SK-N-SH treated with all-trans-retinoic acid at 6 μM for 48 hours (cell line): ENCODE results near the gene AGPS.

Experiments
- ARNTL ChIP-seq: fragments of 450-650 bp; formaldehyde crosslinking; IDR thresholded peaks from 2 replicates; pipeline ENCODE4 v1.5.0; 2020; ENCODE audit warnings: low read depth, mild to moderate bottlenecking, moderate library complexity, borderline replicate concordance
- BACH2 ChIP-seq: fragments of 250-450 bp; sonication (Bioruptor Pico); IDR thresholded peaks from 2 replicates; pipeline ENCODE4 v1.9.0; 2021; ENCODE audit warnings: mild to moderate bottlenecking, borderline replicate concordance
- CREB5 ChIP-seq: fragments of 250-450 bp; sonication (Bioruptor Pico); IDR thresholded peaks from 2 replicates; pipeline ENCODE4 v1.5.1; 2020; ENCODE audit warnings: low read depth, mild to moderate bottlenecking, moderate library complexity
- CSDC2 ChIP-seq: fragments of 250-450 bp; sonication (Bioruptor Pico); IDR thresholded peaks from 2 replicates; pipeline ENCODE4 v1.5.0; 2020; ENCODE audit warnings: mild to moderate bottlenecking, moderate library complexity
- GLIS3 ChIP-seq: fragments of 250-450 bp; sonication (Bioruptor Pico); IDR thresholded peaks from 2 replicates; pipeline ENCODE4 v1.5.0; 2020; ENCODE audit warnings: mild to moderate bottlenecking, moderate library complexity
- RARB ChIP-seq: fragments of 250-450 bp; sonication (Bioruptor Pico); IDR thresholded peaks from 2 replicates; pipeline ENCODE4 v1.8.0; 2021; ENCODE audit warnings: mild to moderate bottlenecking, moderate library complexity
- TOX ChIP-seq: fragments of 250-450 bp; sonication (Bioruptor Pico); IDR thresholded peaks from 2 replicates; pipeline ENCODE4 v1.8.0; 2021; ENCODE audit warnings: mild to moderate bottlenecking, moderate library complexity, borderline replicate concordance
- ZFP3 ChIP-seq: fragments of 250-450 bp; sonication (Bioruptor Pico); IDR thresholded peaks from 2 replicates; pipeline ENCODE4 v1.5.0; 2020; ENCODE audit warnings: mild to moderate bottlenecking, moderate library complexity
- ZFP30 ChIP-seq: fragments of 450-650 bp; formaldehyde crosslinking; IDR thresholded peaks from 2 replicates; pipeline ENCODE4 v1.5.0; 2022; ENCODE audit warnings: mild to moderate bottlenecking, moderate library complexity
- TF ChIP-seq, protein P1 (sequence below): fragments of 250-450 bp; sonication (Bioruptor Pico); IDR thresholded peaks from 2 replicates; pipeline ENCODE4 v1.8.0; 2021; ENCODE audit warnings: low read depth, mild to moderate bottlenecking, moderate library complexity, borderline replicate concordance
- TF ChIP-seq, protein P2 (sequence below): fragments of 250-450 bp; sonication (Bioruptor Pico); IDR thresholded peaks from 2 replicates; pipeline ENCODE4 v1.5.0; 2020; ENCODE audit warnings: mild to moderate bottlenecking, moderate library complexity
- TF ChIP-seq, protein P3 (sequence below): fragments of 250-450 bp; sonication (Bioruptor Pico); IDR thresholded peaks from 2 replicates; pipeline ENCODE4 v1.8.0; 2020; ENCODE audit warnings: mild to moderate bottlenecking, moderate library complexity, borderline replicate concordance
- TF ChIP-seq, protein P4 (sequence below): fragments of 250-450 bp; sonication (Bioruptor Pico); IDR thresholded peaks from 2 replicates; pipeline ENCODE4 v1.5.1; 2021; ENCODE audit warnings: mild to moderate bottlenecking, moderate library complexity

DNA sequence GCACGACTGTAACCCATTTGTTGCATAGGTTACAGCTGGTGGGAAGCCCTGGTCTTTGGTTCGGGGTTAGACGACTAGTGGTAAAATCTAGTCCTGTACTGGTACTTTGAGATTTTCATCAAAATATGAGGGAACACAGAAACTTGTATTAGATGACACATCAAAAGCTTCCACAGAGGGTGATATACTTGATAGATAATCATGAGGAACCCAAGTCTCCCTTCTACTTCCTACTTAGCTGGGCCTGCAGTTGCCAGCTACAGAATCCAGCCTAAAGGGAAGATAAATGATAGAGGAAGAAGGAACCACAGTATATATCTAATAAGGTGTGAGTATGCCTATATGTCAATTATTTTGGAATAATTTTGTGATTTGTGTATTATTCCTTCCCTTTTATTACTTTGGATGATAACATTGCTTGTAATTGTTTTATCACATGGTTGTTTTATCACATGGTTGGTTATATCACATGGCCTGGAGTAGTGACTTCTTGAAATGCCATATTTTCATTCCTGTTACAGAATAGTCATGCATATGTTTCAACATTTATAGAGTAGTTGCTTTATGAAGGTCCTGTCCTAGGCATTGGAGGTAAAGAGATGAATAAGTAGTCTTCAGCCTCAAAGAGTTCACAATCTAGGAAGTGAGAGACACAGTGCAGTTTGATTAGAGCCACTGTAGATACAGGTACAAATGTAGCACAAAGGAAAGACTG is 2.9 kb downstream of the AGPS start:
- TF ChIP-seq, protein P1, sequence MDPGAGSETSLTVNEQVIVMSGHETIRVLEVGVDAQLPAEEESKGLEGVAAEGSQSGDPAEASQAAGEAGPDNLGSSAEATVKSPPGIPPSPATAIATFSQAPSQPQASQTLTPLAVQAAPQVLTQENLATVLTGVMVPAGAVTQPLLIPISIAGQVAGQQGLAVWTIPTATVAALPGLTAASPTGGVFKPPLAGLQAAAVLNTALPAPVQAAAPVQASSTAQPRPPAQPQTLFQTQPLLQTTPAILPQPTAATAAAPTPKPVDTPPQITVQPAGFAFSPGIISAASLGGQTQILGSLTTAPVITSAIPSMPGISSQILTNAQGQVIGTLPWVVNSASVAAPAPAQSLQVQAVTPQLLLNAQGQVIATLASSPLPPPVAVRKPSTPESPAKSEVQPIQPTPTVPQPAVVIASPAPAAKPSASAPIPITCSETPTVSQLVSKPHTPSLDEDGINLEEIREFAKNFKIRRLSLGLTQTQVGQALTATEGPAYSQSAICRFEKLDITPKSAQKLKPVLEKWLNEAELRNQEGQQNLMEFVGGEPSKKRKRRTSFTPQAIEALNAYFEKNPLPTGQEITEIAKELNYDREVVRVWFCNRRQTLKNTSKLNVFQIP, result no peak
- TF ChIP-seq BACH2 (CRISPR knock-in tag) (no peak), GLIS3 (CRISPR knock-in tag) (no peak), ZFP30 (CRISPR knock-in tag) (no peak), ZFP3 (no peak), ARNTL (CRISPR knock-in tag) (no peak), RARB (CRISPR knock-in tag) (no peak), CREB5 (CRISPR knock-in tag) (no peak), TOX (CRISPR knock-in tag) (no peak), CSDC2 (CRISPR knock-in tag) (no peak)
- TF ChIP-seq, protein P2, sequence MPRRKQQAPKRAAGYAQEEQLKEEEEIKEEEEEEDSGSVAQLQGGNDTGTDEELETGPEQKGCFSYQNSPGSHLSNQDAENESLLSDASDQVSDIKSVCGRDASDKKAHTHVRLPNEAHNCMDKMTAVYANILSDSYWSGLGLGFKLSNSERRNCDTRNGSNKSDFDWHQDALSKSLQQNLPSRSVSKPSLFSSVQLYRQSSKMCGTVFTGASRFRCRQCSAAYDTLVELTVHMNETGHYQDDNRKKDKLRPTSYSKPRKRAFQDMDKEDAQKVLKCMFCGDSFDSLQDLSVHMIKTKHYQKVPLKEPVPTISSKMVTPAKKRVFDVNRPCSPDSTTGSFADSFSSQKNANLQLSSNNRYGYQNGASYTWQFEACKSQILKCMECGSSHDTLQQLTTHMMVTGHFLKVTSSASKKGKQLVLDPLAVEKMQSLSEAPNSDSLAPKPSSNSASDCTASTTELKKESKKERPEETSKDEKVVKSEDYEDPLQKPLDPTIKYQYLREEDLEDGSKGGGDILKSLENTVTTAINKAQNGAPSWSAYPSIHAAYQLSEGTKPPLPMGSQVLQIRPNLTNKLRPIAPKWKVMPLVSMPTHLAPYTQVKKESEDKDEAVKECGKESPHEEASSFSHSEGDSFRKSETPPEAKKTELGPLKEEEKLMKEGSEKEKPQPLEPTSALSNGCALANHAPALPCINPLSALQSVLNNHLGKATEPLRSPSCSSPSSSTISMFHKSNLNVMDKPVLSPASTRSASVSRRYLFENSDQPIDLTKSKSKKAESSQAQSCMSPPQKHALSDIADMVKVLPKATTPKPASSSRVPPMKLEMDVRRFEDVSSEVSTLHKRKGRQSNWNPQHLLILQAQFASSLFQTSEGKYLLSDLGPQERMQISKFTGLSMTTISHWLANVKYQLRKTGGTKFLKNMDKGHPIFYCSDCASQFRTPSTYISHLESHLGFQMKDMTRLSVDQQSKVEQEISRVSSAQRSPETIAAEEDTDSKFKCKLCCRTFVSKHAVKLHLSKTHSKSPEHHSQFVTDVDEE, result no peak
- TF ChIP-seq, protein P3, sequence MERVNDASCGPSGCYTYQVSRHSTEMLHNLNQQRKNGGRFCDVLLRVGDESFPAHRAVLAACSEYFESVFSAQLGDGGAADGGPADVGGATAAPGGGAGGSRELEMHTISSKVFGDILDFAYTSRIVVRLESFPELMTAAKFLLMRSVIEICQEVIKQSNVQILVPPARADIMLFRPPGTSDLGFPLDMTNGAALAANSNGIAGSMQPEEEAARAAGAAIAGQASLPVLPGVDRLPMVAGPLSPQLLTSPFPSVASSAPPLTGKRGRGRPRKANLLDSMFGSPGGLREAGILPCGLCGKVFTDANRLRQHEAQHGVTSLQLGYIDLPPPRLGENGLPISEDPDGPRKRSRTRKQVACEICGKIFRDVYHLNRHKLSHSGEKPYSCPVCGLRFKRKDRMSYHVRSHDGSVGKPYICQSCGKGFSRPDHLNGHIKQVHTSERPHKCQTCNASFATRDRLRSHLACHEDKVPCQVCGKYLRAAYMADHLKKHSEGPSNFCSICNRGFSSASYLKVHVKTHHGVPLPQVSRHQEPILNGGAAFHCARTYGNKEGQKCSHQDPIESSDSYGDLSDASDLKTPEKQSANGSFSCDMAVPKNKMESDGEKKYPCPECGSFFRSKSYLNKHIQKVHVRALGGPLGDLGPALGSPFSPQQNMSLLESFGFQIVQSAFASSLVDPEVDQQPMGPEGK, result no peak
- TF ChIP-seq, protein P4, sequence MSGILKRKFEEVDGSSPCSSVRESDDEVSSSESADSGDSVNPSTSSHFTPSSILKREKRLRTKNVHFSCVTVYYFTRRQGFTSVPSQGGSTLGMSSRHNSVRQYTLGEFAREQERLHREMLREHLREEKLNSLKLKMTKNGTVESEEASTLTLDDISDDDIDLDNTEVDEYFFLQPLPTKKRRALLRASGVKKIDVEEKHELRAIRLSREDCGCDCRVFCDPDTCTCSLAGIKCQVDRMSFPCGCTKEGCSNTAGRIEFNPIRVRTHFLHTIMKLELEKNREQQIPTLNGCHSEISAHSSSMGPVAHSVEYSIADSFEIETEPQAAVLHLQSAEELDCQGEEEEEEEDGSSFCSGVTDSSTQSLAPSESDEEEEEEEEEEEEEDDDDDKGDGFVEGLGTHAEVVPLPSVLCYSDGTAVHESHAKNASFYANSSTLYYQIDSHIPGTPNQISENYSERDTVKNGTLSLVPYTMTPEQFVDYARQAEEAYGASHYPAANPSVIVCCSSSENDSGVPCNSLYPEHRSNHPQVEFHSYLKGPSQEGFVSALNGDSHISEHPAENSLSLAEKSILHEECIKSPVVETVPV (CRISPR knock-in tag), result no peak
